Measurements from ENCODE around the gene PLPPR4. TPM values are rescaled to one million over a fixed set of nuclear protein-coding genes. Genes with fewer than 3 reads are reported as not detected.

PLPPR4 gene
- polyA plus RNA-seq, 1 of the 3 experiments (the other 2 are of a cell fraction) = 0.61 TPM

- Histone ChIP-seq H4K20me1 (ENCODE audit: insufficient read depth) (no peaks in the 10 kb centered on the region), H3K36me3 (replicated peaks in 1 of 2; ENCODE audit: control insufficient read depth in 1 of 2, insufficient read depth in 2 of 2, low read length in 1 of 2) (no peaks in the 10 kb centered on the region), H3K9ac (no peak overlapping the region), H2AFZ (ENCODE audit: low read depth) (no peak overlapping the region), H3K9me3 (no peaks in the 10 kb centered on the region), H3K4me2 (no peak overlapping the region), H3F3A (replicated peaks; ENCODE audit: insufficient read depth) (no peaks in the 10 kb centered on the region), H3K4me1 (ENCODE audit: control insufficient read depth in 1 of 2, insufficient read depth in 2 of 2, low read depth in 1 of 2, low read length in 1 of 2) (no peaks in the 10 kb centered on the region), H3K27me3 (ENCODE audit: insufficient read depth) (no peaks in the 10 kb centered on the region), H3K79me2 (ENCODE audit: insufficient read depth) (no peaks in the 10 kb centered on the region), H3K27ac (ENCODE audit: low read depth in 2 of 2, low read length in 1 of 2) (no peak overlapping the region), H3K9me2 (no peaks in the 10 kb centered on the region), H3K4me3 (ENCODE audit: low read depth in 2 of 2, low read length in 1 of 2) (no peak overlapping the region)
- ChIA-PET POLR2A (no interaction called here), CTCF (interaction anchor here (0.9 to 1.5 kb wide), 4 partner anchors 9 to 422 kb away, joined by 3 to 4 read pairs (median 3); no protein-coding TSS in a partner anchor)
- 83% methylated on average over 5 of the region's 5 CpGs for WGBS (ENCODE audit: low lambda C conversion rate)
- DNase-seq = no peak
- TF ChIP-seq FOXJ3 (CRISPR knock-in tag; IDR thresholded peaks at IDR 0.05) = no peak
Measured at GRCh38 chr1:99216956-99217355, 47.3 kb upstream of the PLPPR4 start.

- no peaks in the 10 kb centered on the region for H4K20me1 ChIP-seq (ENCODE audit: insufficient read depth)
- no peak overlapping the region for H3K9ac ChIP-seq
- no peak overlapping the region for H3K4me3 ChIP-seq (ENCODE audit: low read depth in 2 of 2, low read length in 1 of 2)
- TF ChIP-seq NRF1 (IDR thresholded peaks at IDR 0.05; ENCODE audit: low read depth, low read length) = no peak
- TF ChIP-seq CHD2 (IDR thresholded peaks at IDR 0.05; ENCODE audit: low read length, partially characterized antibody) = no peak
- no peak for TF ChIP-seq NFIC (IDR thresholded peaks at IDR 0.05; ENCODE audit: borderline replicate concordance)
- no peak for TF ChIP-seq TEAD4 (IDR thresholded peaks at IDR 0.05; ENCODE audit: borderline replicate concordance, insufficient read depth)
- TF ChIP-seq, protein P1, sequence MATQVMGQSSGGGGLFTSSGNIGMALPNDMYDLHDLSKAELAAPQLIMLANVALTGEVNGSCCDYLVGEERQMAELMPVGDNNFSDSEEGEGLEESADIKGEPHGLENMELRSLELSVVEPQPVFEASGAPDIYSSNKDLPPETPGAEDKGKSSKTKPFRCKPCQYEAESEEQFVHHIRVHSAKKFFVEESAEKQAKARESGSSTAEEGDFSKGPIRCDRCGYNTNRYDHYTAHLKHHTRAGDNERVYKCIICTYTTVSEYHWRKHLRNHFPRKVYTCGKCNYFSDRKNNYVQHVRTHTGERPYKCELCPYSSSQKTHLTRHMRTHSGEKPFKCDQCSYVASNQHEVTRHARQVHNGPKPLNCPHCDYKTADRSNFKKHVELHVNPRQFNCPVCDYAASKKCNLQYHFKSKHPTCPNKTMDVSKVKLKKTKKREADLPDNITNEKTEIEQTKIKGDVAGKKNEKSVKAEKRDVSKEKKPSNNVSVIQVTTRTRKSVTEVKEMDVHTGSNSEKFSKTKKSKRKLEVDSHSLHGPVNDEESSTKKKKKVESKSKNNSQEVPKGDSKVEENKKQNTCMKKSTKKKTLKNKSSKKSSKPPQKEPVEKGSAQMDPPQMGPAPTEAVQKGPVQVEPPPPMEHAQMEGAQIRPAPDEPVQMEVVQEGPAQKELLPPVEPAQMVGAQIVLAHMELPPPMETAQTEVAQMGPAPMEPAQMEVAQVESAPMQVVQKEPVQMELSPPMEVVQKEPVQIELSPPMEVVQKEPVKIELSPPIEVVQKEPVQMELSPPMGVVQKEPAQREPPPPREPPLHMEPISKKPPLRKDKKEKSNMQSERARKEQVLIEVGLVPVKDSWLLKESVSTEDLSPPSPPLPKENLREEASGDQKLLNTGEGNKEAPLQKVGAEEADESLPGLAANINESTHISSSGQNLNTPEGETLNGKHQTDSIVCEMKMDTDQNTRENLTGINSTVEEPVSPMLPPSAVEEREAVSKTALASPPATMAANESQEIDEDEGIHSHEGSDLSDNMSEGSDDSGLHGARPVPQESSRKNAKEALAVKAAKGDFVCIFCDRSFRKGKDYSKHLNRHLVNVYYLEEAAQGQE (IDR thresholded peaks at IDR 0.05; ENCODE audit: low read depth, low read length) = no peak
- no peak for TF ChIP-seq TAF1 (IDR thresholded peaks at IDR 0.05; ENCODE audit: borderline replicate concordance, low read depth, low read length)
- TF ChIP-seq, protein P2, sequence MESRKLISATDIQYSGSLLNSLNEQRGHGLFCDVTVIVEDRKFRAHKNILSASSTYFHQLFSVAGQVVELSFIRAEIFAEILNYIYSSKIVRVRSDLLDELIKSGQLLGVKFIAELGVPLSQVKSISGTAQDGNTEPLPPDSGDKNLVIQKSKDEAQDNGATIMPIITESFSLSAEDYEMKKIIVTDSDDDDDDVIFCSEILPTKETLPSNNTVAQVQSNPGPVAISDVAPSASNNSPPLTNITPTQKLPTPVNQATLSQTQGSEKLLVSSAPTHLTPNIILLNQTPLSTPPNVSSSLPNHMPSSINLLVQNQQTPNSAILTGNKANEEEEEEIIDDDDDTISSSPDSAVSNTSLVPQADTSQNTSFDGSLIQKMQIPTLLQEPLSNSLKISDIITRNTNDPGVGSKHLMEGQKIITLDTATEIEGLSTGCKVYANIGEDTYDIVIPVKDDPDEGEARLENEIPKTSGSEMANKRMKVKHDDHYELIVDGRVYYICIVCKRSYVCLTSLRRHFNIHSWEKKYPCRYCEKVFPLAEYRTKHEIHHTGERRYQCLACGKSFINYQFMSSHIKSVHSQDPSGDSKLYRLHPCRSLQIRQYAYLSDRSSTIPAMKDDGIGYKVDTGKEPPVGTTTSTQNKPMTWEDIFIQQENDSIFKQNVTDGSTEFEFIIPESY (IDR thresholded peaks at IDR 0.05; ENCODE audit: borderline replicate concordance, low read depth) = no peak
- POLR2A ChIA-PET = no interaction called here
- no peaks in the 10 kb centered on the region for H3F3A ChIP-seq (replicated peaks; ENCODE audit: insufficient read depth)
- no peaks in the 10 kb centered on the region for H3K4me1 ChIP-seq (ENCODE audit: control insufficient read depth in 1 of 2, insufficient read depth in 2 of 2, low read depth in 1 of 2, low read length in 1 of 2)
- DNase-seq = no peak
- H2AFZ ChIP-seq (ENCODE audit: low read depth) = no peak overlapping the region
- no peaks in the 10 kb centered on the region for H3K27me3 ChIP-seq (ENCODE audit: insufficient read depth)
- no peak overlapping the region for H3K27ac ChIP-seq (ENCODE audit: low read depth in 2 of 2, low read length in 1 of 2)
- no peaks in the 10 kb centered on the region for H3K9me2 ChIP-seq
- H3K79me2 ChIP-seq (ENCODE audit: insufficient read depth) = no peaks in the 10 kb centered on the region
- no peaks in the 10 kb centered on the region for H3K9me3 ChIP-seq
- H3K36me3 ChIP-seq (replicated peaks in 1 of 2; ENCODE audit: control insufficient read depth in 1 of 2, insufficient read depth in 2 of 2, low read length in 1 of 2) = no peaks in the 10 kb centered on the region
- CTCF ChIA-PET = interaction anchor here (0.9 to 1.5 kb wide), 4 partner anchors 9 to 423 kb away, joined by 3 to 4 read pairs (median 3); no protein-coding TSS in a partner anchor
- no peak overlapping the region for H3K4me2 ChIP-seq
- 27% methylated on average over 4 of the region's 4 CpGs for WGBS (ENCODE audit: low lambda C conversion rate)
Measured at GRCh38 chr1:99217599-99217998, 46.7 kb upstream of the PLPPR4 start.
